PC-9 (cell line): ENCODE results near the gene ZFHX3. TPM values are rescaled to one million over a fixed set of nuclear protein-coding genes. Genes with fewer than 3 reads are reported as not detected.

ENCODE experiments used
- BruUV-seq: library from RNA; stranded (reverse); fragments of 400-500 nt; replicated peaks from 2 replicates; lab custom pipeline; 2021; lab: Mats Ljungman, UMichigan
- CTCF ChIA-PET: fragments of 300-600 bp; sonication (Branson Sonifier 250); formaldehyde crosslinking; loops from one replicate; lab custom pipeline; 2022; ENCODE audit warnings: antibody characterized with exemption; lab: Charles Lee
- POLR2A ChIA-PET: fragments of 300-600 bp; sonication (Branson Sonifier 250); formaldehyde crosslinking; loops from one replicate; lab custom pipeline; 2022; ENCODE audit warnings: antibody characterized with exemption; ENCODE audit not compliant: unreplicated experiment; lab: Charles Lee
- DNase-seq, 2 experiments: peaks; one replicate each; pipeline versions ENCODE4 v3.0.0 to v3.0.0-alpha.2; 2015 to 2022; ENCODE audit warnings: mixed read lengths in 1 of 2
- H2AFZ ChIP-seq: fragments of 200-600 bp; sonication (generic); 2 replicates; pipeline ENCODE4 v1.8.1; 2017; ENCODE audit warnings: antibody characterized with exemption
- H3F3A ChIP-seq: fragments of 200-600 bp; sonication (generic); 2 replicates; pipeline ENCODE4 v1.8.1; 2017; ENCODE audit warnings: antibody characterized with exemption, mild to moderate bottlenecking, low read depth; ENCODE audit not compliant: insufficient read depth
- H3K27ac ChIP-seq: fragments of 200-600 bp; sonication (generic); 2 replicates; pipeline ENCODE4 v1.6.1; 2016; ENCODE audit warnings: mixed run types
- H3K27me3 ChIP-seq: fragments of 200-600 bp; sonication (generic); 2 replicates; pipeline ENCODE4 v1.6.1; 2016; ENCODE audit warnings: low read depth, mixed run types; ENCODE audit not compliant: insufficient read depth
- H3K36me3 ChIP-seq: fragments of 200-600 bp; sonication (generic); 2 replicates; pipeline ENCODE4 v1.6.1; 2016; ENCODE audit warnings: low read depth, mixed run types
- H3K4me1 ChIP-seq: fragments of 200-600 bp; sonication (generic); replicated peaks from 2 replicates; pipeline ENCODE4 v1.6.1; 2016; ENCODE audit warnings: mixed run types; ENCODE audit not compliant: insufficient read depth
- H3K4me2 ChIP-seq: fragments of 200-600 bp; sonication (generic); 2 replicates; pipeline ENCODE4 v1.6.1; 2017; ENCODE audit warnings: mixed run types
- H3K4me3 ChIP-seq: fragments of 200-600 bp; sonication (generic); 2 replicates; pipeline ENCODE4 v1.6.1; 2016; ENCODE audit warnings: mixed run types
- H3K79me2 ChIP-seq: fragments of 200-600 bp; sonication (generic); 2 replicates; pipeline ENCODE4 v1.6.1; 2017; ENCODE audit warnings: low read depth, mixed run types
- H3K9me2 ChIP-seq: fragments of 200-600 bp; sonication (generic); 2 replicates; pipeline ENCODE4 v1.8.1; 2017; ENCODE audit warnings: mild to moderate bottlenecking; ENCODE audit not compliant: insufficient read depth
- H3K9me3 ChIP-seq: fragments of 200-600 bp; sonication (generic); 2 replicates; pipeline ENCODE4 v1.8.1; 2016; ENCODE audit warnings: low read depth; ENCODE audit not compliant: insufficient read depth
- H4K20me1 ChIP-seq: fragments of 200-600 bp; sonication (generic); 2 replicates; pipeline ENCODE4 v1.8.1; 2017; ENCODE audit not compliant: insufficient read depth
- EZH2 ChIP-seq: fragments of 200-600 bp; sonication (generic); IDR thresholded peaks from 2 replicates; pipeline ENCODE4 v1.8.0; 2017; ENCODE audit warnings: antibody characterized with exemption, low read depth
- intact Hi-C: fragments of 100-400 bp; cut with micrococcal nuclease; formaldehyde crosslinking; loops from one replicate; pipeline ENCODE4 v1.10.0; 2022; ENCODE audit not compliant: unreplicated experiment
- total RNA-seq: library from RNA; stranded (reverse); gene quantifications from 2 replicates; pipeline ENCODE4 v1.2.3, GENCODE V29; 2021
- TF ChIP-seq, protein P1 (sequence below): fragments of 200-600 bp; sonication (generic); conservative IDR thresholded peaks from 2 replicates; pipeline ENCODE4 v1.6.1; 2017; ENCODE audit warnings: mixed run types, antibody characterized with exemption, mild to moderate bottlenecking, moderate library complexity

Gene ZFHX3
- total RNA-seq, 1 experiment from 2014 or later, result 23.1 TPM

DNA sequence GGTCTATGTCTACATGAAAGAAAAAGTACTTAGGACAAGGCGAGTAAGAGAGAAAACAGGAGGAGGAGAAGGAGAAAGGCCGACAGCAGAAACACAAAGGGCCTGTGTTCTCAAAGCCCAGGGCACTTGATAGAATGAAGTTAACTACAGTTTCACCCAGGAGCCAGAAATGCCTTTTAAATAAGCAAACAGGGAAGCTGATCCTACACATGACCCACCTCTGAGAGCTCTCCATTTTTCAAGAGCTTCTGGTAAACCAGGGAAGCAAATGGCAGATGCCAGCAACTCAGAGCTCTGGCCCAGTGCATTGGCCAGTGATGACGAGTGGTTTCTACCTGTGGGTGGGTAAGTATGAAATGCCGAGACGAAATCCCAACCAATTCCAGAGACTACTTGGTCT lies 163.4 kb downstream of the ZFHX3 start:
- H4K20me1 ChIP-seq, result no peaks in the 10 kb centered on the region
- peaks cover 17% of the 10 kb centered on the region; the same call in 1 of the 2 replicates for H3F3A ChIP-seq
- H3K36me3 ChIP-seq, result peaks cover 3% of the 10 kb centered on the region; the same call in 1 of the 2 replicates
- no peak overlapping the region for H3K4me2 ChIP-seq
- no peaks in the 10 kb centered on the region for H3K27me3 ChIP-seq
- no peak overlapping the region for H3K4me3 ChIP-seq
- no TSS peak for BruUV-seq
- DNase-seq, result no peak
- no peak overlapping the region for H2AFZ ChIP-seq
- H3K9me2 ChIP-seq, result no peaks in the 10 kb centered on the region
- H3K9me3 ChIP-seq, result no peaks in the 10 kb centered on the region
- ChIA-PET POLR2A (no interaction called here), CTCF (no interaction called here)
- H3K79me2 ChIP-seq, result no peaks in the 10 kb centered on the region
- H3K27ac ChIP-seq, result no peak overlapping the region
- H3K4me1 ChIP-seq, result peaks cover 21% of the 10 kb centered on the region
- no peak for TF ChIP-seq EZH2
- TF ChIP-seq, protein P1, sequence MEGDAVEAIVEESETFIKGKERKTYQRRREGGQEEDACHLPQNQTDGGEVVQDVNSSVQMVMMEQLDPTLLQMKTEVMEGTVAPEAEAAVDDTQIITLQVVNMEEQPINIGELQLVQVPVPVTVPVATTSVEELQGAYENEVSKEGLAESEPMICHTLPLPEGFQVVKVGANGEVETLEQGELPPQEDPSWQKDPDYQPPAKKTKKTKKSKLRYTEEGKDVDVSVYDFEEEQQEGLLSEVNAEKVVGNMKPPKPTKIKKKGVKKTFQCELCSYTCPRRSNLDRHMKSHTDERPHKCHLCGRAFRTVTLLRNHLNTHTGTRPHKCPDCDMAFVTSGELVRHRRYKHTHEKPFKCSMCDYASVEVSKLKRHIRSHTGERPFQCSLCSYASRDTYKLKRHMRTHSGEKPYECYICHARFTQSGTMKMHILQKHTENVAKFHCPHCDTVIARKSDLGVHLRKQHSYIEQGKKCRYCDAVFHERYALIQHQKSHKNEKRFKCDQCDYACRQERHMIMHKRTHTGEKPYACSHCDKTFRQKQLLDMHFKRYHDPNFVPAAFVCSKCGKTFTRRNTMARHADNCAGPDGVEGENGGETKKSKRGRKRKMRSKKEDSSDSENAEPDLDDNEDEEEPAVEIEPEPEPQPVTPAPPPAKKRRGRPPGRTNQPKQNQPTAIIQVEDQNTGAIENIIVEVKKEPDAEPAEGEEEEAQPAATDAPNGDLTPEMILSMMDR, result no peak
- intact Hi-C loops, result no loop called here

DNA sequence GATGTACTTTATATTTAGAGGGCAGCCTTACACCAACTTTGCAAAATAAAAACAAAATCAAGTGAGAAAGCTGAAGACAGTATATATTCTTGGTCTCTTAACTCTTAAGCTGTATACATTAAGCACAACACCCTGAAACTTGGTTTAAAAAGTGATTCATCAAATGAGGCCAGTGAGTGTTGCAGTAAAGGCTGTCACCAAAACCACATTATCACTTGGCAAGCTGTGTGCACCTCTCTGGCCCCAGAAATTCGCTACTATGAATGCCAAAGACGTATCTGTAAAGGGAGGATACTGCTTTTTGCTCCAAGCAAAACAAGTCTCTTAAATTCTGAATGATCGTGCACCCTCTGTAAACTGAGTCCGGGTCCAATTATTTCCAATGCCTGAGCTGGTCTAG lies 163.9 kb downstream of the ZFHX3 start:
- Histone ChIP-seq H3F3A (peaks cover 17% of the 10 kb centered on the region; the same call in 1 of the 2 replicates), H3K27me3 (no peaks in the 10 kb centered on the region), H3K4me1 (peaks cover 22% of the 10 kb centered on the region), H2AFZ (no peak overlapping the region), H3K9me2 (no peaks in the 10 kb centered on the region), H3K27ac (no peak overlapping the region), H3K79me2 (no peaks in the 10 kb centered on the region), H3K36me3 (peaks cover 3% of the 10 kb centered on the region; the same call in 1 of the 2 replicates), H3K4me2 (no peak overlapping the region), H4K20me1 (no peaks in the 10 kb centered on the region), H3K9me3 (no peaks in the 10 kb centered on the region), H3K4me3 (no peak overlapping the region)
- ChIA-PET POLR2A (no interaction called here), CTCF (interaction anchor here (0.8 kb wide), 1 partner anchor 355 kb away, joined by 3 read pairs; no protein-coding TSS in a partner anchor)
- no peak for TF ChIP-seq EZH2
- intact Hi-C loops, result no loop called here
- BruUV-seq, result no TSS peak
- DNase-seq, result no peak

DNA sequence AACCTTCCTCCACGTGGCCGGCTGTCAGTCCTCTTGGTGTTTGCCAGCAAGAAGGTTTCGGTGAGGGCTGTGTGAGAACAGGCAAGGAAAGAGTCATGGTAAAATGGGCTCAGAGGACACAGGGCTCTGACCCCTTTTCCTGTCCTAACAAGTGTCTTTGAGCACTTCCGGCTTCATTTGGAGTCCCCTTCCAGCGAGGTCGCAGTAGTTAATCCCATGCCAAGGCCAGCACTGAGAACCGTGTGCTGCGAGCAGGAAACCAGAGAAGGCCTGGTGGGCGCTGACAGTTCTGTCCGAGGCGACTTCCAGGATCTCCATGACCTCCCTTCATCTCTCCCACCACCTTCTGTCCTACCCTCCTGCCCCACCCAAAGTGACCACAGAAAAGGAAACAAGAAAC lies 168.1 kb downstream of the ZFHX3 start:
- POLR2A ChIA-PET, result interaction anchor here (0.7 kb wide), 1 partner anchor 96 kb away, joined by 7 read pairs; no protein-coding TSS in a partner anchor
- BruUV-seq, result no TSS peak

More for the DNA sequence above, 168.1 kb downstream of the ZFHX3 start:
- Histone ChIP-seq H3K4me2 (no peak overlapping the region), H3K36me3 (no peaks in the 10 kb centered on the region), H3K4me1 (peaks cover 40% of the 10 kb centered on the region), H3K79me2 (peaks cover 7% of the 10 kb centered on the region; the same call in 1 of the 2 replicates), H4K20me1 (no peaks in the 10 kb centered on the region), H3K4me3 (no peak overlapping the region), H3K27ac (no peak overlapping the region), H3K9me3 (no peaks in the 10 kb centered on the region), H3K9me2 (no peaks in the 10 kb centered on the region), H2AFZ (no peak overlapping the region), H3F3A (peaks cover 35% of the 10 kb centered on the region), H3K27me3 (no peaks in the 10 kb centered on the region)
- CTCF ChIA-PET, result no interaction called here
- TF ChIP-seq EZH2, result no peak
- TF ChIP-seq, protein P1, result no peak
- DNase-seq, result no peak
- intact Hi-C loops, result no loop called here
